ENCODE data around the gene FOXL1.
"Not testable (repeated sequence)": the region's sequence is repeated elsewhere in the genome, so short reads cannot be mapped to it uniquely, and the experiment has no call there.

FOXL1 gene

DNA sequence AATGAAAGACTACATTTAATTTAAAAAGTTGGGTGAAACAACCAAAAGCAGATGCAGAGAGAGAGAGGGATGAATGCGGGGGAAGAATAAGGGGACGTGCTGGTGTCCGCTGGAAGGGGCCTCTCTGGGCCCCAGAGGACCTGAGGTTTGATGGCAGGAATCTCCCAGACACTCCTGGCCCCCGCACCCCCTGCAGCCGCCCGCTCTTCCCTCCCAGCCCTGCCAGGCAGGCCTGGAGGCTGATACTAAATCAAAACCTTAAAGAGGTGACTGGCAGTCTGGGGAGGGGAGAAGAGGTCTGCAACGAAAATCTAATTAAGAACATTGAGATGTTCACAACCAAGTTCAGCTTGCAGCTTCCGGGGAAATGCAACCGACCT, 2.4 kb downstream of the FOXL1 start:
- DNase-seq (ENCODE audit: low read depth): no peak

DNA sequence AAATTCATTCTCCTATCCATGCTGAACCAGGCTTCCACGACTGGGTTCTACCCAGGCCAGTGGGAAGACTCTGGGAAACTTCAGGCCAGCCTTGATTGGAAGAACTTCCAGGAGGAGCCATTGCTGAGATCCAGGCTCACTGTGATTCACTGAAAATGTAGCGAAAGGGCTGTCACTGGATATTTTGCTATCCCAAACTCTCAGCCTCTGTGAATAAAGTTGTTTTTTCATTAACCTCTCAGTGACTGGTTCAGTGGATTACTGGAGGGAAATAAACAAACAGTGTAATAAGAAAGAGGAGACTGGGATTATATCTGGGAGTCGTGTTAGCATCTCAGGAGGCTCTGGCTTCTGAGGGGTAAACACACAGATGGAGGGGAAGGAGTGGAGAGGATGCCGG, 3.1 kb downstream of the FOXL1 start:
- peak; percentile 52 for DNase-seq (ENCODE audit: low read depth)

DNA sequence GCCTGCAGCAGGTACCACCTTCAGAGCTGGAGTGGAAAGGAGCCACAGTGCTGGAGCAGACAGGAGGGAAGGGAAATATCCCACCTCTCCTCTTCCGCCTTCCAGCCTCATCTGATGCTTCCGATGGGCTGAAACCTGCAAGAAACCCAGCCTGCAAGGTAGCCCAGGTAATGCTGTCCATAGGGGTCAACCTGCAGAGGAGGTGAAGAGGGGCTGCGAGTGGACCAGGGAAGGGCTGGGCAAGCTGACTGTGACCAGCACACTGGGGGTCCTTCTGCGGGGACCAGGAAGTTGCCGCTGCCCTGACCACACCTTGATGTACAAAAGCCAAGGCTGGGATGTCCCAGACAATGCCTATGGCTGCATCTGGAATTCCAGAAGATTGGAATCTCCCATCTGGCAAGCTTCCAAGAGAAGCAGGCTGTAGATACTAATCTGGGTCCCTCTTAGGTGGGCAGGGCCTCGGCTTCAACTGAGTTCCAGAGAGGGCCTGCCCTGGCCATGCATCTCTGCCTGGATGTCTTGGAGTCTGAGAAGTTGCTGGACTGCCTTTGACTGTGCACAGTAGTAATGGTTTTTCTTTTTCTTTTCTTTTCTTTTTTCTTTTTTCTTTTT, 5.8 kb downstream of the FOXL1 start:
- peak; percentile 37 for DNase-seq (ENCODE audit: low read depth)

DNA sequence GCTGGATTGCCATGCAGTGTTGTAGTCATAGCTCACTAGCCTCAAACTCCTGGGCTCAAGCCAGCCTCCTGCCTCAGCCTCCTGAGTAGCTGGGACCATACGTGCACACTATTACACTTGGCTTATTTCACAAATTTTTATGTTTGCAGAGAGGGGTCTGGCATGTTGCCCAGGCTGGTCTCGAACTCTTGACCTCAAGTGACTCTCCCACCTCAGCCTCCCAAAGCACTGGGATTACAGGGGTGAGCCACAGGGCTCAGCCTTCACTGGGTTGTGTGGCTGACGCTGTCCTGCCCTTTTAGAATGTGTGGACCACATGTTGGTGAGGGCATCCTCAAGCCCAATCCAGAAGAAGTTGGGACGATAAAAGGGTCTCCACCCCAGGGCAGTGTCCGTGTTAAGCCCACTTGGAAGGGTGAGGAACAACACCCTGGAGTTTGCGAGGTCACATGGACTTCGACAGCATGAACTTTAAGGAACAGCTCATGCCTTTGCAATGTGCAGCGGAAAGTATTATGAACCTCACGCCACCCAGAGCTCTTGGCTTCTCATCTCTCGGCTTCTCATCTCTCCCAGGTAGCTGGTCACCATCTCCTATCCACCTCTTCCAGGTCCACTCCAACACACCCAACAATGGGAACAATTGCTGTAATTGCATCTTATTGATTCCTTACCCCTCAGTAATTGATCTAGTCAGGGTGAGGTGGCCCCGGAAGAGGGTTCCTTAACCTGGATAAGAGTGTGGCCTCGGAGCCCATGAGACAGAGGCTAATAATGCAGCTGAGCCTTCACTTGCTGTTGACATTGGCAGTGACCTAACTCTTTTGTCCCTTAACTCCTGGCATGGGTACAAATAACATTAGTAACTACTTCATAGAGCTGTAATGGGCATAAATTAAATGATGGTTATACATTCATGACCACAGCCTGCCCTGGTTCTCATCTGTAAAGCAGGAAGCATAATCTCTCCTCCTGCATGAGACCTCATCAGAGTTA, 6.7 kb downstream of the FOXL1 start:
- DNase-seq (ENCODE audit: low read depth): peak; percentile 83

DNA sequence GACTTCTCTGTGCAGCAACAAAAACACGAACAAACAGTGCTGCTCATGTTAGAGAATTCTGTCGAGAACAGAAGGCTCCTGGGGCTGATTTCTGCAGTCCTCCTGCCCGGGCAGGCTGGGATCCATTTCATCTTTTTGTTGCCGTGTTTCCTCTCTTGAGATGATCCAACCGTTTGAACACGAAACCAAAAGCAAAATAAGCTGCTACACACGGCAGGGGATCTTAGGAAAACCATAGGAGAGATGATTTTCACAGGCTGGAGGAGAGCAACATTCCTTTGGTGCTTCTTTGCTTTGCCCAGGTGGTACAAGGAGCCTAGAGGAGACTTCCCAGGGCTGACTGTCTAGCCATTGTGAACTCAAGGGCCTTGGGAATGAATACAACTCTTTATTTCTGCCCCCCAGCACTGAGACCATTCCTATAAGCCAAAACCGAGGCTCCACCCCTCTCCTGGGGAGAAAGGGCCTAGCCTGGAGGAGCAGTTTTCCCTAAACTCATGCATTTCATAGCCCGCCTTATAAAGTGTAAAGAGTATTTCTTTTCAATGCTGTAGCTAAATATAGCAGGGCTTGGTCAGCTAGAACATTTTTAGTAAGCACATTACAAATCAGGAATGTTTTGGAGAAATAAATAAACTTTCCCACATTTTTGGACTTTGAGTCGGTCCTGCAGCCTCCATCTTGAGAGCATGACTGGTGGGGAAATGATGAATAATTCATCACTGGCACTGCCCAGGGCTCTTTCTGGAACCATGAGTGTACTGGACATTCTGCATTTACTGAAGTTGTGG, 7.7 kb downstream of the FOXL1 start:
- peak; percentile 95 for DNase-seq (ENCODE audit: low read depth)

DNA sequence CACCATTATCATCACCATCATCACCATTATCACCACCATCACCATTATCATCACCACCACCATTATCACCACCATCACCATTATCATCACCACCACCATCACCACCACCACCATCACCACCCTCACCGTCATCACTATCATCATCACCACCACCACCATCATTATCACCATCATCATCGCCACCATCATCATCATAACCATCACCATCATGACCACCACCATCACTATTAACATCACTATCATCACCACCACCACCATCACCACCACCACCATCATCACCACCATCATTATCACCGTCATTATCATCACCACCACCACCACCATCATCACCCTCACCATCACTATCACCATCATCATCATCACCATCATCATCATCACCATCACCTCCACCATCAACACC, 9.1 kb downstream of the FOXL1 start:
- DNase-seq (ENCODE audit: low read depth): no peak

DNA sequence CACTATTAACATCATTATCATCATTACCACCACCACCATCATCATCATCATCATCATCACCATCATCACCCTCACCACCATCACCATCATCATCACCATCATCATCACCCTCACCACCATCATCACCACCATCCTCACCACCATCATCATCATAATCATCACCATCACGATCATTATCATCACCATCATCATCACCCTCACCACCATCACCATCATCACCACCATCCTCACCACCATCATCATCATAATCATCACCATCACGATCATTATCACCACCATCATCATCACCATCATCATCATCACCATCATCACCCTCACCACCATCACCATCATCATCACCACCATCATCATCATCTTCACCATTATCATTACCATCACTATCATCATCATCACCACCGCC, 9.6 kb downstream of the FOXL1 start:
- DNase-seq (ENCODE audit: low read depth): not testable (repeated sequence)

DNA sequence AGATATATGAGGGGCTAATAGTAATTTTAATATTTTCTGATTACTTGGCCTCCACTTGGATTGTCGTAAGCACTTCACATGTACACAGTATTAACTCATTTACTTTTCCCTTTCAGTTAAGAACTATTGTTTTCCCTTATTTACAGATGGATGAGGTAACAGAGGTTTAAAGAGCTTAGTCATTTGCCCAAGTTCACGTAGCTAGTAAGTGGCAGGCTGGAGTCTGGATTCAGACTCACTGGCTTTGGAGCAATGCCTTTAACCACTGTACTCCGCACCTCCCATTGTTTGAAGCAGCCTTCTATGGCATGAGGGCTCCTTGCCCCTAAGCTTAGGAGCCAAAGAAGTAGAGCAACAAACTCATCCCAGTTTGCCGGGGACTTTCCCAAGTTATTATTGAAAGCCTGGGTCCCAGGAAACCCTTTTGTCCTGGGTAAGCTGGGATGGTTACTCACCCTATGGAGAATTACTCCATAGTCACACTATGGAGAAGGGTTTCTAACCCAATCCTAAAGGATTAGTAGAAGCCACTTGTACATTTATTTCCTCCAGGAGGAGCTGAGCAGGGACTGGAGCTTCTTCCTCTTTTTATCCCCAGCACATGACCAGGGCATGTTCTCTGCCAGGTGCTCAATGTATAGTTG, 12.3 kb downstream of the FOXL1 start:
- peak; percentile 91 for DNase-seq (ENCODE audit: low read depth)

DNA sequence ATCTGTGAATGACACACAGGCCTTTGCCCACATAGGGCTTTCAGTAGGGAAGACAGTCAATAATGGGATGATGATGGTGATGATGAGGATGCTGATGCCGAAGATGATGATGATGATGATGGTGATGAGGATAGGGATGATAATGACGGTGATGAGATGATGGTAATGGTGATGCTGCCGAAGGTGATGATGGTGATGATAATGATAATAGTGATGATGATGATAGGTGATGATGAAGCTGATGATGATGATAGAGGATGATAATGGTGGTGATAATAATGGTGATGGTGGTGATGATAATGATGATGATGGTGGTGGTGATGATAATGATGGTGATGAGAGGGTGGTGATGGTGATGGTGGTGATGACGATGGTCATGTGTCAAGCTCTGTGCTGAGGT, 12.9 kb downstream of the FOXL1 start:
- no peak for DNase-seq (ENCODE audit: low read depth)

DNA sequence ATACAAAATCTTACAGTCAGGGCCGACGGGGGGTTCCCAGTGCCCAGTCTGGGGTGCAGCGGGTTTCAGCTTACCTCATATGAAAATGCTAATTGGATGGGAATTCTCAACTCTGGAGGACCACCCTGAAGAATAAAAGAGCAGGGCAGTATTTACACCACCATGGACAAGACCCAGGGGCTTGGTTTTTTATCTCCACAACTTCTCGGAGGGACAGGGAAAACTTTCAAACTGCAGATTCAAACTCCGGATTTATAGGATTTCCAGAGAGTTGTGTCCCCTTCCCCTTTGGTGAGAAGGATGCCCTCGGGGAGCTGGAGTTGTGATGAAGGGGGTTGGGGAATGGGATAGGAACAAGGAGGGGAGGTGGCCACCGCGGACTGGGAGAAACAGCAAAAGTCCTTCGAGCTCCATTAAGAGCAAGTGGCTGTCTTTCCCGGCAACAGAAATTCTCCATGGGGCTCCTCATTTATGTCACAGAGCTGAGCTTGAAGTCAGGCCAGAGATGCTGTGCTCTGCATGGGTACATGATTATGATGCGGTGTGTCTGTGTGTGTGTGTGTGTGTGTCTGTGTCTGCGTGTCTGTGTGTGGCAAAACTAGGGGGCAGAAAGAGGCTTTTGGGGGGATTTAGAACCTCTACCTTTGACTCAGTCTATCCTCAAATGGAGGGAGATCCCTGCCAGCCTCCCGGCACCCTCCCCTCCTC, 15.7 kb downstream of the FOXL1 start:
- DNase-seq (ENCODE audit: low read depth): no peak

DNA sequence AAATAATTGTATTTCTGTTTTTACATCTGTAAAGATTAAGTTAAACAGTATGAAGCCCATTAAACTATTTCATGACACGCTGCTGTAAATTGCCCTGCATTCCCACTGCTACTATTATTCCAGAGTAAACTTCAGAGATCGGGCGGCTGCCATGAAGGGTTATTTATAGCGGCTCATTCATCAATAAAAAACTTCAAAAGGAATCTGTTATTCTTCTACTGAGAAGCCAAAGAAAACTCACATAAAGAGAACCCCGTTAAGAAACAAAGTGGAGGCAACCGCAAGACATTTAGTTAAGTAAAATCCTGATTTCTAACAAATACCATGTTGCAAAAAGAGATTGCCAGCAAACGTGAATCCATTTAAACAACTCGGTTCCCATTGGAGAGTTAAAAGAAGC, 16.4 kb downstream of the FOXL1 start:
- DNase-seq (ENCODE audit: low read depth): no peak

DNA sequence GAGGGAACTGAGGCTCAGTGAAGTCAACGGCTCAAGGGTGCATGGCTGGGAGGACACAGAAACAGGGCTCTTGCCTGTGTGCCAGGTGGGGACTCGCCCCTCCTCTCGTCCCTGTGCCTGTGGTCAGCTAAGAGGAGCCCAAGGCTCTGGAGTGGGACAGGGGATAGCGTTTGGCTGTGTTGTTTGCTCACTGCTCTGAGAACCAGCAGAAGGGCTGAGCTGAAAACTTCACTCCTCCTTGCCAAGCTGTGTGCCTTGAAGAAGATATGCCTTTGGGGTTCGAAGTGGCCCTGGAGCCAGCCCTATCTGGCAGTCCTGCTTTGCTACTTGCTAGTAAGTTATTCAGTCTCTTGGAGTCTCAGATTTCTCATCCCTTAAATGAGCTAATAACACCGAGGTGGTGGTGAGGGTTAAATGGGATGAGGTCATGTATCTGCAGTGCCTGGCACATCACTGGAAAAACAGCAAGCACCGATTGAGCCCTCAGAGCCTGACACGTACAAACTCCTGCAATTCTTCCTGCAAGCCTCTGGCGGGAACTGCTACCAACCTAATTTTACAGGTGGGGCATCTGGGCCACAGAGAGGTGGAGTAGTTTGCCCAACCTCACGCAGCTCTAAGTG, 17.7 kb downstream of the FOXL1 start:
- no peak for DNase-seq (ENCODE audit: low read depth)

DNA sequence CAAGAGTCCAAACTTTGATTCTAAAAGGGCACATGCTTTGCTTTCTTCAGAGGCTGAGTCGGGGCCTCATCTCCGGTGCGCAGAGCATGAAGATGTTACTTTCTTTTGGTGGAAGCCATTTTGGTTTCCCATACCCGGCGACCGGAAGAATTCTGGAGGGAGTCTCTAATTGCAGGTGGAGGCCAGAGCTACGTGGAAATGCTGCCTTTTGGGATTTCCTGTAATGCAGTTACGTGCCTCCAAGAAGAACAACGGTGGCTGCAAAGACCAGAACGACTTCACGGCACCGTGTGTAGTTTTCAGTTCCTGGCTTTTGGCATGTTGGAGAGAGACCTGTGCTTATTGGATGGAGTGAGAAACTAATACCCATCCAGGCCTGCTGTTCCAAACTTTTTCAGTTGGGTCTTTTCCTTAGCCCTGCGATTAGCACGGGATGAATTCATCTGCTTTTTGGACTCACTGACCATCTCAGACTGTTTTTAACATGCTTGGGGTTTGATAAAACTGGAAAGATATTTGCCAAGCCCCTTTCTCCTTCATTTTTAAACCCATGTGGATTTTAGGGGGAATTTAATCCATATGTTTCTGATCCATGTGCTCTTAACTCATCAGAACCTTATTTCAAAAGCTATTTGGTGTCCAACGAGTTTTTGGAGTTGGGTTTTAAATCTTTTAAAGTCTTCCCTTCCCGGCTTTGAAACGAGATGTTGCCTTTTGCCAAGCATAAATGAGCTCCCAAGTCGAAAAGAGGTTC, 19.0 kb downstream of the FOXL1 start:
- DNase-seq (ENCODE audit: low read depth): no peak

DNA sequence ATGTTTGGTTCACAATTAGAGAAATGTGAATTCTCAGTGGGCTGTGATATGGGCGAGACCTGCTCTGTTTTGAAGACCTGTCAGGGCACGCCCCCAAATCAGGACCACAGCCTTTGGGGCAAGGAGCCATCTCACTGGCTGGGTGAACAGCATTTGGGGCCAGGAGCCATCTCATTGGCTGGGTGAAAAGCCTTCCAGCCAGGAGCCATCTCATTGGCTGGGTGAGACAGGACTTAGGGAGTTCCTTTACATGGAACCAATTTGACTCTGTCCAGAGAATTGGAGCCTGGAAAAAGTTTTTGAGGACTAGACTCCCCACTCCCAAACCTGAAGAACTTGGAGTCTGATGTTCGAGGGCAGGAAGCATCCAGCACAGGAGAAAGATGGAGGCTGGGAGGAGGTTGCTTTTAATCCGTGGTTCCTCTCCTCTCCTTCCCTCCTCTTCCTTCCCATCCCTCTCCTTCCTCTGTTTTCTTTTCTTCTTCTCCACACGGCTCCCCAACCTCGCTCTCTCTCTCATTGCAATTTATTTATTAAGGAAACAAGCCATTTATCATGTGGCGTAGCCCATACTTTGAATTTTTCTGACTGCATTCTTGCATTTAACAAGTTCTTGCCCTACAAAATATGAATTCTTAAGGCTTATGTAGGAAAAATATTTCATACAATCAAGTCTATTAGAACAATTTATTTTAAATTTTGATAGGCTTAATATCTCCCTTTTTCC, 19.7 kb downstream of the FOXL1 start:
- DNase-seq (ENCODE audit: low read depth): no peak

DNA sequence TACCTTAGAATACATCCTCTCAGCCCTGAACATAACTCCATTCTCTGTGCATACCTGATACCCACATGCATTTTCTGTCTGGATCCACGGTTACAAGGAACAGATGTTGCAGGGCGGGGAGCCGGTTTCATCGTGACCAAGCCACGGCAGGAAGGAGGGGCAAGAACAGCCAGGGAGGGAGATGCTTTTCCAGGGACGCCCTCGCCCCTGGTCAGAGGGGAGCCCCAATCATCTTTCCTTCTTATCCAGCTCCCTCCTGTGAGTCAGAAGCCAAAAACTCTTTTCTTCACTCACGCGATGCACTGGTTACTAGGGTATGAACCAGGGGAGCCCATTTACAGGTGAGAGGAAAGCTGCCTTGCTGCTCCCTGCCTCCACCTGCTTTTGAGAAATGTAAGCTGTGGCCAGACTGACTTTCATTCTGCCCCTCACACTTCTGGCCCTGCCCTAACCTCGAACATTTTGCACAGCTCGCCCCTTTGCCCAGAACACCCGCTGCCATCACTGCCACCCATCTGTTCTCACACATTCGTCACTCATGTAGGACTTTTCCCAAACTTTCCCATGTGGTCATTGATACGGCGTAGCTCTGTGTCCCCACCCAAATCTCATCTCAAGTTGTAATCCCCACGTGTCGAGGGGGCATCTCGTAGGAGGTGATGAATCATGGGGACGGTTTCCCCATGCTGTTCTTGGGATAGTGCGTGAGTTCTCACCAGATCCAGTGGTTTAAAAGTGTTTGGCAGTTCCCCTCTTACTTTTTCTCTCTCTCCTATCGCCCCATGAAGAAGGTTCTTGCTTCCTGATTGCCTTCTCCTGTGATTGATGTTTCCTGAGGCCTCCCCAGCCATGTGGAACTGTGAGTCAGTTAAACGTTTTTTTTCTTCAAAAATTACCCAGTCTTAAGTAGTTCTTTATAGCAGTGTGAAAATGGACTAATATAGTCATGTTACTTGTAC, 20.5 kb downstream of the FOXL1 start:
- DNase-seq (ENCODE audit: low read depth): peak; percentile 24

DNA sequence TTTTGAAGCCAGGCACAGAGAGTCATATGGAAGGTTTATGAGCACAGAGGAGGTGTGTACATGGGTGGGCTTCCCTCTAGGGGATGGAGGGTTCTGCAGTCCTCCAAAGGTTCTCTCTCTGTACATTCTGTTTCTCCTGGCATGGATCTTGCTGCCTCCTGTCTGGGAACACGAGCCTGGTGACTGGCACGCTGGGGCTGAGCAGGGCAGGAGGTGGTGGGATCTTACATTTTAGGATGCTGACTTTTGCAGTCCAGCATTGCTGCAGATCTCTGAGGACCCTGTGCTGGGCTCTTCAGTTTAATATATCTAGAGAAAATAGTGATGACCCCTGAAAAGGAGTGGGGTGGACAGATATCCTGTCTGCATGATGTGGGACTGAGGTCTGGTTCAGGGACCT, 23.0 kb downstream of the FOXL1 start:
- no peak for DNase-seq (ENCODE audit: low read depth)

DNA sequence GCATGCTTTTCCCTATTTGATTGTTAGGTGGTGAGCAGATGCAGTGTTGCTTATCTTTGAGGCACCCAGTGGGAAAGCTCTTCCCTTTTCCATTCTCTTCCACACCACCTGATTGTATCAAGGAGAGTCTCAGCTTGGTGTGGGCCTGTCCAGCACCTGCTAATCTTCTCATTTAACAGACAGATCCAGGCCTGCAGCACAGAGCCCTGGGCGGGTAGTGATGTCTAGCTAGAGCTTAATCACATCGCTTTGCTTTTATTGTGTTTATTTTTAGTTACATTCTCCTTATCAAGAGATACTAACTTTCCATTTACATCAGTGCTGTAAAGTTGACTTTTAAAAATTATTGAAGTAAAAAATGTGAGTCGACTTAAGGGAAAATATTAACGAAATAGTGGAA, 24.2 kb downstream of the FOXL1 start:
- no peak for DNase-seq (ENCODE audit: low read depth)

DNA sequence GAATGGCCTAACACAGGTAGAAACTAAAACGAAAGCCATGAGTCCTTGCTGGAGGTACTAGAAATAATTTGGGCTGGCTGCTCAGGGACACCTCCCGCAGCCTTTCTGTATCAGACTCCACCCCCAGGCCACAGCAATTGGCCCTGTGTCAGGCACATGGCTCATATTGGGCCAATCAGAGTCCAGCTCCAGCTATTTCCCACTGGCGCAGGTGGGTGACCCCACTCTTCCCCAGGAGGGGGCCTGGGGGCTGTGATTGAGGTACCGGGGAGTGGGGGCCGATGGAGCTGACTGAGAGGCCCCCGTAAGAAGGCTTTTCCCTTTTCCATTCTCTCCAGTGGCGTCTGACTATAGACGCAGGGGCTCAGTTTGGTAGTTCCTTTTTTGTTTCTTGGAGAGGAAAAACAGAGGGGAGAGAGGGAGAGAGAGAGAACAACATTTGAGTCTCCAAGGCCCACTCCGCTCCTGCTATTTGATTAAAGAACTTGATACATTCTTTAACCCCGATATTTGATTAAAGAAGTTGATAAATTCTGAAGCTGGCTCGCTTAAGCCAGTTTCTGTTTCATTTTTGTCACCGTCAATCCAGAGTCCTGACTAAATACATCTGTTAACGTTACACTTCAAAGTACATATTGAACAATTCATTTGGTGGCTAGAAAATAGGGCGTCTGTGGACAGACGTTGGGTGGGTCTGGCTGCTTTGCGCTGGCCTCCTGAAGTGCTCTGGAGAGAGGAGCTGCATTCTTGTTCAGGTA, 26.3 kb downstream of the FOXL1 start:
- no peak for DNase-seq (ENCODE audit: low read depth)
